SK-N-SH (cell line): ENCODE results near the gene CALM1. TPM values are rescaled to one million over a fixed set of nuclear protein-coding genes. Genes with fewer than 3 reads are reported as not detected.
A peak's percentile ranks its signal among the peaks of the same experiment; 100 is the strongest.

Experiments used
- CTCF ChIA-PET: fragments of 300-600, 350-600 bp; formaldehyde crosslinking; extraction: SDS; loops from one replicate; lab custom pipeline; 2021; lab: Yijun Ruan, JAX
- POLR2A ChIA-PET: fragments of 350-600 bp; sonication (Branson Sonifier 250); formaldehyde crosslinking; extraction: SDS; loops from one replicate; lab custom pipeline; 2020; ENCODE audit warnings: antibody characterized with exemption, inconsistent platforms; lab: Yijun Ruan, JAX
- DNase-seq: peaks from one replicate; pipeline ENCODE4 v3.0.0; 2012
- H2AFZ ChIP-seq: fragments of 200-600 bp; sonication (generic); 2 replicates; pipeline ENCODE4 v1.8.1; 2016; ENCODE audit warnings: antibody characterized with exemption, mild to moderate bottlenecking, low read depth
- H3F3A ChIP-seq: fragments of 200-600 bp; sonication (generic); replicated peaks from 2 replicates; pipeline ENCODE3; 2016; ENCODE audit warnings: antibody characterized with exemption, mild to moderate bottlenecking; ENCODE audit not compliant: insufficient read depth
- H3K27ac ChIP-seq, 2 experiments: fragments of 200-500 bp in 1 of 2; fragments of 200-600 bp in 1 of 2; sonication (Bioruptor generic) in 1 of 2; sonication (generic), shearing (Covaris generic) in 1 of 2; 2 replicates each; pipeline versions ENCODE4 v1.5.1 to v1.6.1; 2014 to 2016; ENCODE audit warnings: low read depth in 2 of 2, inconsistent platforms in 1 of 2, low read length in 1 of 2, mild to moderate bottlenecking in 1 of 2, mixed read lengths in 1 of 2
- H3K27me3 ChIP-seq: fragments of 200-600 bp; sonication (generic), shearing (Covaris generic); 2 replicates; pipeline ENCODE4 v1.6.1; 2016; ENCODE audit warnings: mixed run types; ENCODE audit not compliant: insufficient read depth
- H3K36me3 ChIP-seq, 2 experiments: fragments of 200-500 bp in 1 of 2; fragments of 200-600 bp in 1 of 2; sonication (Bioruptor generic) in 1 of 2; sonication (generic) in 1 of 2; replicated peaks in 1 of 2; 2 replicates each; pipeline versions ENCODE3 to v1.5.1; 2014 to 2016; ENCODE audit warnings: low read length in 1 of 2, mild to moderate bottlenecking in 1 of 2; ENCODE audit not compliant: insufficient read depth in 2 of 2, control insufficient read depth in 1 of 2
- H3K4me1 ChIP-seq, 2 experiments: fragments of 200-500 bp in 1 of 2; fragments of 200-600 bp in 1 of 2; sonication (Bioruptor generic) in 1 of 2; sonication (generic), shearing (Covaris generic) in 1 of 2; 2 replicates each; pipeline versions ENCODE4 v1.5.1 to v1.6.1; 2014 to 2016; ENCODE audit warnings: low read depth in 1 of 2, low read length in 1 of 2, mixed run types in 1 of 2; ENCODE audit not compliant: insufficient read depth in 2 of 2, control insufficient read depth in 1 of 2
- H3K4me2 ChIP-seq: fragments of 200-600 bp; sonication (generic), shearing (Covaris generic); 2 replicates; pipeline ENCODE4 v1.6.1; 2017; ENCODE audit warnings: mixed run types
- H3K4me3 ChIP-seq, 2 experiments: fragments of 200-500 bp in 1 of 2; fragments of 200-600 bp in 1 of 2; sonication (Bioruptor generic) in 1 of 2; sonication (generic), shearing (Covaris generic) in 1 of 2; 2 replicates each; pipeline versions ENCODE4 v1.5.1 to v1.8.1; 2014 to 2016; ENCODE audit warnings: low read depth in 2 of 2, inconsistent platforms in 1 of 2, low read length in 1 of 2, mild to moderate bottlenecking in 1 of 2, mixed read lengths in 1 of 2, moderate library complexity in 1 of 2
- H3K79me2 ChIP-seq: fragments of 200-600 bp; sonication (generic); 2 replicates; pipeline ENCODE4 v1.8.1; 2017; ENCODE audit warnings: mild to moderate bottlenecking; ENCODE audit not compliant: insufficient read depth
- H3K9ac ChIP-seq: fragments of 200-600 bp; sonication (generic); 2 replicates; pipeline ENCODE4 v1.6.1; 2017; ENCODE audit warnings: mixed run types
- H3K9me2 ChIP-seq: fragments of 200-600 bp; sonication (generic); 2 replicates; pipeline ENCODE4 v1.6.1; 2017; ENCODE audit warnings: mixed run types
- H3K9me3 ChIP-seq: fragments of 200-600 bp; sonication (generic); 2 replicates; pipeline ENCODE4 v1.6.1; 2017; ENCODE audit warnings: mixed run types, mild to moderate bottlenecking, moderate library complexity
- H4K20me1 ChIP-seq: fragments of 200-600 bp; sonication (generic); 2 replicates; pipeline ENCODE4 v1.6.1; 2017; ENCODE audit warnings: mild to moderate bottlenecking, mixed run types; ENCODE audit not compliant: insufficient read depth
- EZH2phosphoT487 ChIP-seq: fragments of 200-600 bp; sonication (generic); IDR thresholded peaks from 2 replicates; pipeline ENCODE4 v1.6.1; 2017; ENCODE audit warnings: low read depth, mixed run types, mild to moderate bottlenecking, antibody characterized with exemption, moderate library complexity, borderline replicate concordance
- FOSL2 ChIP-seq: IDR thresholded peaks from 2 replicates; pipeline ENCODE4 v1.4.0; 2012; ENCODE audit warnings: low read depth, mild to moderate bottlenecking, moderate library complexity, borderline replicate concordance
- FOXM1 ChIP-seq: IDR thresholded peaks from 2 replicates; pipeline ENCODE4 v1.4.0; 2012; ENCODE audit warnings: low read depth, mild to moderate bottlenecking
- GABPA ChIP-seq: IDR thresholded peaks from 2 replicates; pipeline ENCODE4 v1.4.0; 2012; ENCODE audit warnings: low read depth, mild to moderate bottlenecking
- GATA2 ChIP-seq: sonication (generic); formaldehyde crosslinking; IDR thresholded peaks from 2 replicates; pipeline ENCODE4 v1.5.0; 2020; ENCODE audit warnings: mild to moderate bottlenecking, missing genetic modification reagents
- MEF2A ChIP-seq: IDR thresholded peaks from 2 replicates; pipeline ENCODE4 v1.4.0; 2012; ENCODE audit warnings: low read depth, borderline replicate concordance
- NFIC ChIP-seq: IDR thresholded peaks from 2 replicates; pipeline ENCODE4 v1.4.0; 2012; ENCODE audit warnings: borderline replicate concordance
- POLR2AphosphoS5 ChIP-seq: IDR thresholded peaks from 2 replicates; pipeline ENCODE4 v1.6.1; 2012; ENCODE audit warnings: low read depth, low read length
- RAD21 ChIP-seq: IDR thresholded peaks from 2 replicates; pipeline ENCODE4 v1.6.1; 2012; ENCODE audit warnings: mild to moderate bottlenecking, low read length
- RCOR1 ChIP-seq: fragments of 150-350 bp; IDR thresholded peaks from 2 replicates; pipeline ENCODE4 v1.6.1; 2017; ENCODE audit warnings: antibody characterized with exemption, low read length
- RFX5 ChIP-seq: IDR thresholded peaks from 2 replicates; pipeline ENCODE4 v1.6.1; 2012; ENCODE audit warnings: mild to moderate bottlenecking, improper control_type of control experiment, low read length
- SIN3A ChIP-seq: IDR thresholded peaks from 2 replicates; pipeline ENCODE4 v1.6.1; 2012; ENCODE audit warnings: low read depth, mild to moderate bottlenecking, low read length, moderate library complexity, borderline replicate concordance
- TAF1 ChIP-seq: IDR thresholded peaks from 2 replicates; pipeline ENCODE4 v1.6.1; 2012; ENCODE audit warnings: low read depth, mild to moderate bottlenecking, low read length, moderate library complexity, borderline replicate concordance
- TCF12 ChIP-seq: IDR thresholded peaks from 2 replicates; pipeline ENCODE4 v1.4.0; 2012
- TEAD4 ChIP-seq: IDR thresholded peaks from 2 replicates; pipeline ENCODE4 v1.4.0; 2012; ENCODE audit warnings: mild to moderate bottlenecking, borderline replicate concordance; ENCODE audit not compliant: insufficient read depth
- YY1 ChIP-seq: IDR thresholded peaks from 2 replicates; pipeline ENCODE4 v1.4.0; 2012; ENCODE audit warnings: low read depth, mild to moderate bottlenecking
- WGBS: methylation state at CpG from one replicate; pipeline ENCODE4 v1.1.6; 2017; ENCODE audit warnings: low lambda C conversion rate; 5-methylcytosine and 5-hydroxymethylcytosine counted together
- polyA plus RNA-seq, 3 experiments: library from polyadenylated mRNA; depleted of rRNA; stranded (reverse); fragments of >200 nt; gene quantifications; 2 replicates each; pipeline ENCODE4 v1.2.3, GENCODE V29; 2012
- TF ChIP-seq, protein P1 (sequence below): IDR thresholded peaks from 2 replicates; pipeline ENCODE4 v1.6.1; 2012; ENCODE audit warnings: mild to moderate bottlenecking, low read depth, low read length, moderate library complexity
- TF ChIP-seq, protein P2 (sequence below): IDR thresholded peaks from 2 replicates; pipeline ENCODE4 v1.4.0; 2012; ENCODE audit warnings: low read depth
- TF ChIP-seq, protein P3 (sequence below): IDR thresholded peaks from 2 replicates; pipeline ENCODE4; 2012
- TF ChIP-seq, protein P4 (sequence below): IDR thresholded peaks from 2 replicates; pipeline ENCODE4 v1.4.0; 2012; ENCODE audit warnings: low read depth, borderline replicate concordance

Gene CALM1
- polyA plus RNA-seq, 1 of the 3 experiments (the other 2 are of a cell fraction): 299 TPM

DNA sequence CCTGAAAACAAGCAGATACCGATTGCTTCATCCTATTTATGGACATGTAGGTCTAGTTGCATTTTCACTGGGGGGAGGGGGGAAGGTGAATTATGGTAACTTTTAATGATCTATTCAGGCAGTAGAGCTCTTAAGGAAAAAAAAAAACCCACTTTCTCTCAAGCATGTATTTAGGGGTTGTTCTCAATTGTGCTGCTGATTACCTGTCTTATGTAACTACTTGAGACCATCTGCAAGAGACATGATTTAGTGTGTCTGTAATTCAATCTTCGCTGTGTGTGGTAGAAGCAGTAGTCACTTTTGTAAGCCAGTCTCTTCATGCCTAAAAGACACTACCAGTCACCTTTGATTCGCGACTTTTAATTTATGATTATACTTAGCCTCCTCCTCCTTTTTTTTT, 8.9 kb downstream of the CALM1 start (continued):
- TF ChIP-seq, protein P1, sequence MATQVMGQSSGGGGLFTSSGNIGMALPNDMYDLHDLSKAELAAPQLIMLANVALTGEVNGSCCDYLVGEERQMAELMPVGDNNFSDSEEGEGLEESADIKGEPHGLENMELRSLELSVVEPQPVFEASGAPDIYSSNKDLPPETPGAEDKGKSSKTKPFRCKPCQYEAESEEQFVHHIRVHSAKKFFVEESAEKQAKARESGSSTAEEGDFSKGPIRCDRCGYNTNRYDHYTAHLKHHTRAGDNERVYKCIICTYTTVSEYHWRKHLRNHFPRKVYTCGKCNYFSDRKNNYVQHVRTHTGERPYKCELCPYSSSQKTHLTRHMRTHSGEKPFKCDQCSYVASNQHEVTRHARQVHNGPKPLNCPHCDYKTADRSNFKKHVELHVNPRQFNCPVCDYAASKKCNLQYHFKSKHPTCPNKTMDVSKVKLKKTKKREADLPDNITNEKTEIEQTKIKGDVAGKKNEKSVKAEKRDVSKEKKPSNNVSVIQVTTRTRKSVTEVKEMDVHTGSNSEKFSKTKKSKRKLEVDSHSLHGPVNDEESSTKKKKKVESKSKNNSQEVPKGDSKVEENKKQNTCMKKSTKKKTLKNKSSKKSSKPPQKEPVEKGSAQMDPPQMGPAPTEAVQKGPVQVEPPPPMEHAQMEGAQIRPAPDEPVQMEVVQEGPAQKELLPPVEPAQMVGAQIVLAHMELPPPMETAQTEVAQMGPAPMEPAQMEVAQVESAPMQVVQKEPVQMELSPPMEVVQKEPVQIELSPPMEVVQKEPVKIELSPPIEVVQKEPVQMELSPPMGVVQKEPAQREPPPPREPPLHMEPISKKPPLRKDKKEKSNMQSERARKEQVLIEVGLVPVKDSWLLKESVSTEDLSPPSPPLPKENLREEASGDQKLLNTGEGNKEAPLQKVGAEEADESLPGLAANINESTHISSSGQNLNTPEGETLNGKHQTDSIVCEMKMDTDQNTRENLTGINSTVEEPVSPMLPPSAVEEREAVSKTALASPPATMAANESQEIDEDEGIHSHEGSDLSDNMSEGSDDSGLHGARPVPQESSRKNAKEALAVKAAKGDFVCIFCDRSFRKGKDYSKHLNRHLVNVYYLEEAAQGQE: no peak
- TF ChIP-seq EZH2phosphoT487 (no peak), NFIC (no peak)
- TF ChIP-seq, protein P2, sequence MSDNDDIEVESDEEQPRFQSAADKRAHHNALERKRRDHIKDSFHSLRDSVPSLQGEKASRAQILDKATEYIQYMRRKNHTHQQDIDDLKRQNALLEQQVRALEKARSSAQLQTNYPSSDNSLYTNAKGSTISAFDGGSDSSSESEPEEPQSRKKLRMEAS: no peak

DNA sequence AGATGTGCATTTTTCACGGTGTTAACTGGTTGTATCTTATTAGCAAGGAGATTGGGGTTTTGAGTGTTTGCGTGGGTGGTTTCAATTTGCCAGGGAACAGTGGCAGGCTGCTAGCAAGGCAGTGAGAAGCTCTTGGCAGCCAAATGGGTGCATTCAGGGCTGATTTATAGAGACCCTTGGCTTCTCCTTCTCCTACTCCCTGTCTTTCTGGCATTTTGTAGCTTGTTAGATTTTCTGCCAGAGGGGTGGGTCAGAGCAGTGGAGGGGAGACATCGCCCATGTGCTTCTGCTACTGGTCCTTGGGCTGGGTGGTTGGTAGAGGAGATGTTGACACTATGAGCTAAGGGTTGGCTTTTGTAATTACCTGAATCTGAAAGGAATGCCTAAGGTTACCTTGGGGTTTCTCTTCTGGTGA, 9.6 kb downstream of the CALM1 start:
- no peaks in the 10 kb centered on the region for H3K9me2 ChIP-seq
- peaks cover 14 to 17% of the 10 kb centered on the region in 2 experiments; a peak in 3 of 4 replicates for H3K4me1 ChIP-seq
- no peak overlapping the region for H2AFZ ChIP-seq
- CTCF ChIA-PET: interaction anchor here (0.9 to 11.9 kb wide), 7 partner anchors 17 to 352 kb away, joined by 3 to 146 read pairs (median 4); no protein-coding TSS in a partner anchor
- H4K20me1 ChIP-seq: peaks cover 30% of the 10 kb centered on the region
- POLR2A ChIA-PET: interaction anchor here (0.8 to 1.2 kb wide), 3 partner anchors 34 to 44 kb away, joined by 3 to 5 read pairs (median 3); no protein-coding TSS in a partner anchor
- no peak for TF ChIP-seq RFX5
- TF ChIP-seq, protein P1: no peak
- TF ChIP-seq YY1: no peak
- no peak for TF ChIP-seq TAF1
- no peak for TF ChIP-seq SIN3A
- TF ChIP-seq FOXM1: no peak
- TF ChIP-seq MEF2A: no peak
- TF ChIP-seq, protein P3, sequence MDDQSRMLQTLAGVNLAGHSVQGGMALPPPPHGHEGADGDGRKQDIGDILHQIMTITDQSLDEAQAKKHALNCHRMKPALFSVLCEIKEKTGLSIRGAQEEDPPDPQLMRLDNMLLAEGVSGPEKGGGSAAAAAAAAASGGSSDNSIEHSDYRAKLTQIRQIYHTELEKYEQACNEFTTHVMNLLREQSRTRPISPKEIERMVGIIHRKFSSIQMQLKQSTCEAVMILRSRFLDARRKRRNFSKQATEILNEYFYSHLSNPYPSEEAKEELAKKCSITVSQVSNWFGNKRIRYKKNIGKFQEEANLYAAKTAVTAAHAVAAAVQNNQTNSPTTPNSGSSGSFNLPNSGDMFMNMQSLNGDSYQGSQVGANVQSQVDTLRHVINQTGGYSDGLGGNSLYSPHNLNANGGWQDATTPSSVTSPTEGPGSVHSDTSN: no peak
- no peak for TF ChIP-seq EZH2phosphoT487
- TF ChIP-seq, protein P4, sequence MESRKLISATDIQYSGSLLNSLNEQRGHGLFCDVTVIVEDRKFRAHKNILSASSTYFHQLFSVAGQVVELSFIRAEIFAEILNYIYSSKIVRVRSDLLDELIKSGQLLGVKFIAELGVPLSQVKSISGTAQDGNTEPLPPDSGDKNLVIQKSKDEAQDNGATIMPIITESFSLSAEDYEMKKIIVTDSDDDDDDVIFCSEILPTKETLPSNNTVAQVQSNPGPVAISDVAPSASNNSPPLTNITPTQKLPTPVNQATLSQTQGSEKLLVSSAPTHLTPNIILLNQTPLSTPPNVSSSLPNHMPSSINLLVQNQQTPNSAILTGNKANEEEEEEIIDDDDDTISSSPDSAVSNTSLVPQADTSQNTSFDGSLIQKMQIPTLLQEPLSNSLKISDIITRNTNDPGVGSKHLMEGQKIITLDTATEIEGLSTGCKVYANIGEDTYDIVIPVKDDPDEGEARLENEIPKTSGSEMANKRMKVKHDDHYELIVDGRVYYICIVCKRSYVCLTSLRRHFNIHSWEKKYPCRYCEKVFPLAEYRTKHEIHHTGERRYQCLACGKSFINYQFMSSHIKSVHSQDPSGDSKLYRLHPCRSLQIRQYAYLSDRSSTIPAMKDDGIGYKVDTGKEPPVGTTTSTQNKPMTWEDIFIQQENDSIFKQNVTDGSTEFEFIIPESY: no peak
- no peak for TF ChIP-seq RAD21
- TF ChIP-seq TEAD4: no peak
- no peak for TF ChIP-seq TCF12
- no peak for TF ChIP-seq POLR2AphosphoS5
- TF ChIP-seq RCOR1: no peak
- TF ChIP-seq GABPA: no peak
- TF ChIP-seq FOSL2: no peak
- no peak for TF ChIP-seq GATA2
- DNase-seq: no peak
- H3K79me2 ChIP-seq: peaks cover 20% of the 10 kb centered on the region; the same call in 1 of the 2 replicates
- H3K27ac ChIP-seq: peak overlapping the region in 1 of 2 experiments; percentile 16; a peak in 1 of 4 replicates
- H3K9ac ChIP-seq: no peak overlapping the region
- H3K4me3 ChIP-seq: no peak overlapping the region
- H3K27me3 ChIP-seq: no peaks in the 10 kb centered on the region
- no peaks in the 10 kb centered on the region for H3K9me3 ChIP-seq
- WGBS: 88% methylated on average over 3 of the region's 3 CpGs
- H3K4me2 ChIP-seq: no peak overlapping the region
- peaks cover 35% of the 10 kb centered on the region for H3F3A ChIP-seq
- H3K36me3 ChIP-seq: peaks cover 45 to 62% of the 10 kb centered on the region in 2 experiments
